Retina (tissue), 1 donor: ENCODE results near the gene BCL7C.
"Not testable (repeated sequence)": the region's sequence is repeated elsewhere in the genome, so short reads cannot be mapped to it uniquely, and the experiment has no call there.

ENCODE experiments used
- DNase-seq: peaks from one replicate; pipeline ENCODE4 v3.0.0-alpha.2; 2016

BCL7C gene

GRCh38 chr16:30893744-30894539 is at the start of gene BCL7C:
Gene BCL7C (minus strand): TSS chr16:30894077. CDS start chr16:30893944, 133 bp downstream.
- peak; percentile 83 for DNase-seq

- no peak for DNase-seq
Measured at GRCh38 chr16:30942426-30942806, 48.5 kb upstream of the BCL7C start.

GRCh38 chr16:30941600-30942425 is 47.9 kb upstream of the BCL7C start:
- DNase-seq, result peak; percentile 82

- not testable (repeated sequence) for DNase-seq
Measured at GRCh38 chr16:30939571-30939970, 45.7 kb upstream of the BCL7C start.

- DNase-seq, result no peak
Measured at GRCh38 chr16:30937692-30938091, 43.8 kb upstream of the BCL7C start.

GRCh38 chr16:30934827-30935557 is 41.1 kb upstream of the BCL7C start:
- DNase-seq, result no peak

- no peak for DNase-seq
Measured at GRCh38 chr16:30931068-30931650, 37.3 kb upstream of the BCL7C start.

- DNase-seq, result no peak
Measured at GRCh38 chr16:30930160-30930571, 36.3 kb upstream of the BCL7C start.

- no peak for DNase-seq
Measured at GRCh38 chr16:30929167-30929566, 35.3 kb upstream of the BCL7C start.

GRCh38 chr16:30928390-30928789 is 34.5 kb upstream of the BCL7C start:
- DNase-seq, result no peak

GRCh38 chr16:30927789-30928378 is 34.0 kb upstream of the BCL7C start:
- peak; percentile 67 for DNase-seq

GRCh38 chr16:30926937-30927788 is 33.3 kb upstream of the BCL7C start:
- DNase-seq, result no peak

- no peak for DNase-seq
Measured at GRCh38 chr16:30925995-30926811, 32.3 kb upstream of the BCL7C start.

GRCh38 chr16:30925632-30925987 is 31.7 kb upstream of the BCL7C start:
- DNase-seq, result no peak

GRCh38 chr16:30924913-30925631 is 31.2 kb upstream of the BCL7C start:
- DNase-seq, result no peak

- DNase-seq, result no peak
Measured at GRCh38 chr16:30924076-30924912, 30.4 kb upstream of the BCL7C start.

GRCh38 chr16:30923554-30924075 is 29.7 kb upstream of the BCL7C start, which contains the start of gene FBXL19:
Gene FBXL19 (plus strand): TSS chr16:30923572. CDS start chr16:30925755, 2,183 bp downstream.
- DNase-seq, result no peak

GRCh38 chr16:30922960-30923535 is 29.2 kb upstream of the BCL7C start:
- DNase-seq, result peak; percentile 100
